WTC11 (cell line): ENCODE data around the gene RAPH1. TPM values are rescaled to one million over a fixed set of nuclear protein-coding genes. Genes with fewer than 3 reads are reported as not detected.

Experiments
- ATAC-seq: fragments of 200-7000 bp; cut with Tn5 transposase; 2 replicates; pipeline ENCODE4 v1.10.0; 2021; ENCODE audit warnings: mild to moderate bottlenecking, moderate library complexity
- CTCF ChIA-PET: fragments of 300-600 bp; sonication (Branson Sonifier 250); formaldehyde crosslinking; loops from one replicate; lab custom pipeline; 2021; ENCODE audit warnings: antibody characterized with exemption; lab: Charles Lee
- POLR2A ChIA-PET: fragments of 350-600 bp; sonication (Branson Sonifier 250); formaldehyde crosslinking; loops from one replicate; lab custom pipeline; 2021; ENCODE audit warnings: antibody characterized with exemption; lab: Charles Lee
- DNase-seq: peaks from one replicate; pipeline ENCODE4 v3.0.0; 2021; ENCODE audit warnings: low spot score
- H3K27ac Mint-ChIP-seq: 2 replicates; pipeline ENCODE4 v1.8.0; 2021; ENCODE audit warnings: mixed read lengths
- H3K27me3 Mint-ChIP-seq: 2 replicates; pipeline ENCODE4 v1.8.0; 2021; ENCODE audit warnings: low read depth, mild to moderate bottlenecking, moderate library complexity, mixed read lengths
- H3K36me3 Mint-ChIP-seq: 2 replicates; pipeline ENCODE4 v1.8.0; 2021; ENCODE audit warnings: mixed read lengths
- H3K4me1 Mint-ChIP-seq: 2 replicates; pipeline ENCODE4 v1.8.0; 2022; ENCODE audit warnings: mixed read lengths
- H3K4me3 Mint-ChIP-seq: 2 replicates; pipeline ENCODE4 v1.8.0; 2021; ENCODE audit warnings: mild to moderate bottlenecking, moderate library complexity, mixed read lengths
- H3K9me3 Mint-ChIP-seq: 2 replicates; pipeline ENCODE4 v1.8.0; 2021; ENCODE audit warnings: mixed read lengths
- ATF2 ChIP-seq: sonication (generic); formaldehyde crosslinking; IDR thresholded peaks from 2 replicates; pipeline ENCODE4 v1.8.1; 2022; ENCODE audit warnings: low read depth, missing genetic modification reagents, borderline replicate concordance
- CREM ChIP-seq: sonication (generic); formaldehyde crosslinking; IDR thresholded peaks from 2 replicates; pipeline ENCODE4 v1.8.1; 2022; ENCODE audit warnings: mild to moderate bottlenecking, missing genetic modification reagents, moderate library complexity
- E2F1 ChIP-seq: sonication (generic); formaldehyde crosslinking; IDR thresholded peaks from 2 replicates; pipeline ENCODE4 v1.8.0; 2022; ENCODE audit warnings: mild to moderate bottlenecking, missing genetic modification reagents
- FOXJ3 ChIP-seq: sonication (generic); formaldehyde crosslinking; IDR thresholded peaks from 2 replicates; pipeline ENCODE4 v1.9.0; 2021; ENCODE audit warnings: missing genetic modification reagents, mild to moderate bottlenecking, borderline replicate concordance
- GABPB1 ChIP-seq: sonication (generic); formaldehyde crosslinking; IDR thresholded peaks from 2 replicates; pipeline ENCODE4 v1.8.1; 2023; ENCODE audit warnings: mild to moderate bottlenecking, missing genetic modification reagents
- HMGA2 ChIP-seq: fragments of 250-450 bp; sonication (Bioruptor Pico); IDR thresholded peaks from 2 replicates; pipeline ENCODE4 v1.4.0; 2021; ENCODE audit warnings: mild to moderate bottlenecking, moderate library complexity
- HMGXB4 ChIP-seq: sonication (generic); formaldehyde crosslinking; IDR thresholded peaks from 2 replicates; pipeline ENCODE4 v1.8.1; 2023; ENCODE audit warnings: mild to moderate bottlenecking, moderate library complexity, missing genetic modification reagents
- NFE2L1 ChIP-seq: sonication (generic); formaldehyde crosslinking; IDR thresholded peaks from 2 replicates; pipeline ENCODE4 v1.8.1; 2023; ENCODE audit warnings: missing genetic modification reagents
- PREB ChIP-seq: sonication (generic); formaldehyde crosslinking; IDR thresholded peaks from 2 replicates; pipeline ENCODE4 v1.8.1; 2022; ENCODE audit warnings: mild to moderate bottlenecking, missing genetic modification reagents, moderate library complexity, borderline replicate concordance
- ZMAT4 ChIP-seq: fragments of 250-450 bp; sonication (Bioruptor Pico); IDR thresholded peaks from 2 replicates; pipeline ENCODE4 v1.9.0; 2021; ENCODE audit warnings: mild to moderate bottlenecking
- ZNF138 ChIP-seq: sonication (generic); formaldehyde crosslinking; conservative IDR thresholded peaks from 2 replicates; pipeline ENCODE4 v1.8.1; 2022; ENCODE audit warnings: mild to moderate bottlenecking, moderate library complexity, missing genetic modification reagents
- ZNF232 ChIP-seq: sonication (generic); formaldehyde crosslinking; IDR thresholded peaks from 2 replicates; pipeline ENCODE4 v1.8.0; 2022; ENCODE audit warnings: mild to moderate bottlenecking, missing genetic modification reagents
- ZNF671 ChIP-seq: fragments of 250-450 bp; sonication (Bioruptor Pico); IDR thresholded peaks from 2 replicates; pipeline ENCODE4 v1.8.0; 2021; ENCODE audit warnings: mild to moderate bottlenecking
- ZSCAN18 ChIP-seq: fragments of 250-450 bp; sonication (Bioruptor Pico); IDR thresholded peaks from 2 replicates; pipeline ENCODE4 v2.1.2; 2022; ENCODE audit warnings: mild to moderate bottlenecking, moderate library complexity
- total RNA-seq: library from RNA; stranded (reverse); gene quantifications from 3 replicates; pipeline ENCODE4 v1.2.3, GENCODE V29; 2021

Gene RAPH1
- total RNA-seq, 1 experiment from 2014 or later = 24.6 TPM

- no peak for TF ChIP-seq HMGXB4 (CRISPR knock-in tag)
- no peak for TF ChIP-seq ZSCAN18
- TF ChIP-seq E2F1 (CRISPR knock-in tag) = no peak
- TF ChIP-seq HMGA2 (CRISPR knock-in tag) = no peak
Observed at GRCh38 chr2:203580844-203581243, 45.7 kb upstream of the RAPH1 start (continued).

GRCh38 chr2:203579730-203580129 is 44.6 kb upstream of the RAPH1 start:
- H3K36me3 Mint-ChIP-seq = no peaks in the 10 kb centered on the region
- H3K9me3 Mint-ChIP-seq = no peaks in the 10 kb centered on the region
- no peak for TF ChIP-seq GABPB1 (CRISPR knock-in tag)
- no peak for TF ChIP-seq FOXJ3
- TF ChIP-seq CREM (CRISPR knock-in tag) = no peak
- TF ChIP-seq ZNF138 = no peak
- peaks cover 12% of the 10 kb centered on the region for H3K4me1 Mint-ChIP-seq
- no peak for ATAC-seq
- no peak for DNase-seq
- no peaks in the 10 kb centered on the region; the same call in 1 of the 2 replicates for H3K27me3 Mint-ChIP-seq
- CTCF ChIA-PET = interaction anchor here (0.5 kb wide), 1 partner anchor 17 kb away, joined by 4 read pairs; no protein-coding TSS in a partner anchor
- POLR2A ChIA-PET = interaction anchor here (0.6 kb wide), 1 partner anchor 10 kb away, joined by 4 read pairs; no protein-coding TSS in a partner anchor
- no peak overlapping the region for H3K4me3 Mint-ChIP-seq
- no peak overlapping the region for H3K27ac Mint-ChIP-seq

- ATAC-seq (peak; percentile 83), DNase-seq (no peak)
- Mint-ChIP-seq H3K4me3 (no peak overlapping the region), H3K27me3 (no peaks in the 10 kb centered on the region; the same call in 1 of the 2 replicates), H3K36me3 (no peaks in the 10 kb centered on the region), H3K4me1 (peaks cover 12% of the 10 kb centered on the region)
- TF ChIP-seq PREB (no peak), NFE2L1 (CRISPR knock-in tag) (no peak), ZMAT4 (CRISPR knock-in tag) (no peak), ZNF671 (CRISPR knock-in tag) (no peak), ATF2 (CRISPR knock-in tag) (no peak), ZNF232 (CRISPR knock-in tag) (no peak)
- TF ChIP-seq, all 79 proteins: peak for 0
- H3K27ac Mint-ChIP-seq = no peak overlapping the region
- POLR2A ChIA-PET = no interaction called here
- no peaks in the 10 kb centered on the region for H3K9me3 Mint-ChIP-seq
- CTCF ChIA-PET = interaction anchor here (0.5 kb wide), 1 partner anchor 18 kb away, joined by 4 read pairs; no protein-coding TSS in a partner anchor
Observed at GRCh38 chr2:203578759-203579643, 43.9 kb upstream of the RAPH1 start.
